ENCODE data around the gene STEAP3. TPM values are rescaled to one million over a fixed set of nuclear protein-coding genes. Genes with fewer than 3 reads are reported as not detected.
A peak's percentile ranks its signal among the peaks of the same experiment; 100 is the strongest.

STEAP3 gene
- total RNA-seq, 1 experiment from 2014 or later: 32.3 TPM

GRCh38 chr2:119246884-119247843 lies 23.5 kb downstream of the STEAP3 start:
- ChIA-PET RAD21 (ENCODE audit: low non-redundant PET in 1 of 2, low total read pairs in 2 of 2, uncharacterized antibody in 2 of 2, unreplicated experiment in 2 of 2) (no interaction called here), CTCF (no interaction called here), POLR2A (no interaction called here)
- Histone ChIP-seq H3K4me3 (replicated peaks in 1 of 2; ENCODE audit: low read depth in 1 of 2, low read length in 2 of 2) (no peak overlapping the region), H3K4me2 (ENCODE audit: low read length) (no peak overlapping the region), H3K9me2 (ENCODE audit: insufficient read depth) (no peaks in the 10 kb centered on the region), H3K9ac (ENCODE audit: low read length) (no peak overlapping the region), H3K36me3 (ENCODE audit: control insufficient read depth in 1 of 2, insufficient read depth in 2 of 2, low read length in 2 of 2) (peaks cover 0 to 15% of the 10 kb centered on the region in 2 experiments; a peak in 2 of 4 replicates), H3K27me3 (ENCODE audit: insufficient read depth, low read length) (no peaks in the 10 kb centered on the region), H3K79me2 (ENCODE audit: insufficient read depth, low read length) (peaks cover under 1% of the 10 kb centered on the region; the same call in 1 of the 2 replicates), H4K20me1 (ENCODE audit: insufficient read depth) (no peaks in the 10 kb centered on the region), H3K4me1 (ENCODE audit: control insufficient read depth in 1 of 2, insufficient read depth in 2 of 2, low read length in 2 of 2) (peaks cover 27 to 33% of the 10 kb centered on the region in 2 experiments), H3K9me3 (ENCODE audit: control insufficient read depth in 1 of 2, insufficient read depth in 1 of 2, low read depth in 1 of 2, low read length in 2 of 2) (no peaks in the 10 kb centered on the region), H2AFZ (ENCODE audit: low read depth, low read length, poor library complexity, severe bottlenecking) (no peak overlapping the region), H3K27ac (ENCODE audit: low read depth, low read length) (no peak overlapping the region; the same call in 1 of the 2 replicates)
- ATAC-seq (no peak), DNase-seq (ENCODE audit: low read depth, low spot score) (no peak)
- BruUV-seq (replicated peaks): no TSS peak
- intact Hi-C loops (cut with micrococcal nuclease): no loop called here
- TF ChIP-seq CTCF (IDR thresholded peaks at IDR 0.05 in 2 of 3, conservative IDR thresholded peaks at IDR 0.05 in 1 of 3; ENCODE audit: borderline replicate concordance in 1 of 3, insufficient read depth in 1 of 3, low read depth in 2 of 3, low read length in 2 of 3) (no peak), SRF (IDR thresholded peaks at IDR 0.05; ENCODE audit: low read depth) (no peak), JUND (IDR thresholded peaks at IDR 0.05) (no peak), POLR2A (IDR thresholded peaks at IDR 0.05; ENCODE audit: borderline replicate concordance, extremely low read depth, insufficient read depth, insufficient read length) (no peak)

DNA sequence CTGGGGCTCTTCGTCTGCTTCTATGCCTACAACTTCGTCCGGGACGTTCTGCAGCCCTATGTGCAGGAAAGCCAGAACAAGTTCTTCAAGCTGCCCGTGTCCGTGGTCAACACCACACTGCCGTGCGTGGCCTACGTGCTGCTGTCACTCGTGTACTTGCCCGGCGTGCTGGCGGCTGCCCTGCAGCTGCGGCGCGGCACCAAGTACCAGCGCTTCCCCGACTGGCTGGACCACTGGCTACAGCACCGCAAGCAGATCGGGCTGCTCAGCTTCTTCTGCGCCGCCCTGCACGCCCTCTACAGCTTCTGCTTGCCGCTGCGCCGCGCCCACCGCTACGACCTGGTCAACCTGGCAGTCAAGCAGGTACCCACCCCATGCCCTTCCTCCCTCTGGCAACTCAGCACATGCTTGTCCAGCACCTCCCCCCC lies 24.2 kb downstream of the STEAP3 start:
- no peaks in the 10 kb centered on the region for H3K27me3 ChIP-seq (ENCODE audit: insufficient read depth, low read length)
- ATAC-seq: no peak
- no peaks in the 10 kb centered on the region for H4K20me1 ChIP-seq (ENCODE audit: insufficient read depth)
- peak overlapping the region; percentile 29; the same call in 1 of the 2 replicates for H3K27ac ChIP-seq (ENCODE audit: low read depth, low read length)
- ChIA-PET RAD21 (ENCODE audit: low non-redundant PET in 1 of 2, low total read pairs in 2 of 2, uncharacterized antibody in 2 of 2, unreplicated experiment in 2 of 2) (no interaction called here), CTCF (no interaction called here), POLR2A (no interaction called here)
- intact Hi-C loops (cut with micrococcal nuclease): no loop called here
- no peak overlapping the region for H3K4me3 ChIP-seq (replicated peaks in 1 of 2; ENCODE audit: low read depth in 1 of 2, low read length in 2 of 2)
- no peak for DNase-seq (ENCODE audit: low read depth, low spot score)
- H2AFZ ChIP-seq (ENCODE audit: low read depth, low read length, poor library complexity, severe bottlenecking): no peak overlapping the region
- H3K4me1 ChIP-seq (ENCODE audit: control insufficient read depth in 1 of 2, insufficient read depth in 2 of 2, low read length in 2 of 2): peaks cover 32 to 40% of the 10 kb centered on the region in 2 experiments
- peaks cover 0 to 15% of the 10 kb centered on the region in 2 experiments; a peak in 2 of 4 replicates for H3K36me3 ChIP-seq (ENCODE audit: control insufficient read depth in 1 of 2, insufficient read depth in 2 of 2, low read length in 2 of 2)
- no TSS peak for BruUV-seq (replicated peaks)
- no peaks in the 10 kb centered on the region for H3K9me2 ChIP-seq (ENCODE audit: insufficient read depth)
- H3K4me2 ChIP-seq (ENCODE audit: low read length): peak overlapping the region; percentile 48
- no peaks in the 10 kb centered on the region for H3K9me3 ChIP-seq (ENCODE audit: control insufficient read depth in 1 of 2, insufficient read depth in 1 of 2, low read depth in 1 of 2, low read length in 2 of 2)
- H3K79me2 ChIP-seq (ENCODE audit: insufficient read depth, low read length): no peaks in the 10 kb centered on the region
- H3K9ac ChIP-seq (ENCODE audit: low read length): no peak overlapping the region
- TF ChIP-seq, protein P1, sequence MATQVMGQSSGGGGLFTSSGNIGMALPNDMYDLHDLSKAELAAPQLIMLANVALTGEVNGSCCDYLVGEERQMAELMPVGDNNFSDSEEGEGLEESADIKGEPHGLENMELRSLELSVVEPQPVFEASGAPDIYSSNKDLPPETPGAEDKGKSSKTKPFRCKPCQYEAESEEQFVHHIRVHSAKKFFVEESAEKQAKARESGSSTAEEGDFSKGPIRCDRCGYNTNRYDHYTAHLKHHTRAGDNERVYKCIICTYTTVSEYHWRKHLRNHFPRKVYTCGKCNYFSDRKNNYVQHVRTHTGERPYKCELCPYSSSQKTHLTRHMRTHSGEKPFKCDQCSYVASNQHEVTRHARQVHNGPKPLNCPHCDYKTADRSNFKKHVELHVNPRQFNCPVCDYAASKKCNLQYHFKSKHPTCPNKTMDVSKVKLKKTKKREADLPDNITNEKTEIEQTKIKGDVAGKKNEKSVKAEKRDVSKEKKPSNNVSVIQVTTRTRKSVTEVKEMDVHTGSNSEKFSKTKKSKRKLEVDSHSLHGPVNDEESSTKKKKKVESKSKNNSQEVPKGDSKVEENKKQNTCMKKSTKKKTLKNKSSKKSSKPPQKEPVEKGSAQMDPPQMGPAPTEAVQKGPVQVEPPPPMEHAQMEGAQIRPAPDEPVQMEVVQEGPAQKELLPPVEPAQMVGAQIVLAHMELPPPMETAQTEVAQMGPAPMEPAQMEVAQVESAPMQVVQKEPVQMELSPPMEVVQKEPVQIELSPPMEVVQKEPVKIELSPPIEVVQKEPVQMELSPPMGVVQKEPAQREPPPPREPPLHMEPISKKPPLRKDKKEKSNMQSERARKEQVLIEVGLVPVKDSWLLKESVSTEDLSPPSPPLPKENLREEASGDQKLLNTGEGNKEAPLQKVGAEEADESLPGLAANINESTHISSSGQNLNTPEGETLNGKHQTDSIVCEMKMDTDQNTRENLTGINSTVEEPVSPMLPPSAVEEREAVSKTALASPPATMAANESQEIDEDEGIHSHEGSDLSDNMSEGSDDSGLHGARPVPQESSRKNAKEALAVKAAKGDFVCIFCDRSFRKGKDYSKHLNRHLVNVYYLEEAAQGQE (IDR thresholded peaks at IDR 0.05; ENCODE audit: low read depth): no peak
- no peak for TF ChIP-seq CTCF (IDR thresholded peaks at IDR 0.05 in 2 of 3, conservative IDR thresholded peaks at IDR 0.05 in 1 of 3; ENCODE audit: borderline replicate concordance in 1 of 3, insufficient read depth in 1 of 3, low read depth in 2 of 3, low read length in 2 of 3)
- no peak for TF ChIP-seq RAD21 (IDR thresholded peaks at IDR 0.05; ENCODE audit: low read depth)
- TF ChIP-seq POLR2AphosphoS5 (IDR thresholded peaks at IDR 0.05; ENCODE audit: low read depth, low read length): no peak
- no peak for TF ChIP-seq CEBPB (IDR thresholded peaks at IDR 0.05; ENCODE audit: low read depth)
- no peak for TF ChIP-seq EZH2phosphoT487 (IDR thresholded peaks at IDR 0.05; ENCODE audit: borderline replicate concordance)
- no peak for TF ChIP-seq ZFX (IDR thresholded peaks at IDR 0.05)

Data from HCT116 (cell line).